Measurements from ENCODE around the gene TRAPPC2. TPM values are rescaled to one million over a fixed set of nuclear protein-coding genes. Genes with fewer than 3 reads are reported as not detected.
"Not testable (repeated sequence)": the region's sequence is repeated elsewhere in the genome, so short reads cannot be mapped to it uniquely, and the experiment has no call there.

TRAPPC2 gene
- total RNA-seq, 1 experiment from 2014 or later, result 14.6 TPM

DNA sequence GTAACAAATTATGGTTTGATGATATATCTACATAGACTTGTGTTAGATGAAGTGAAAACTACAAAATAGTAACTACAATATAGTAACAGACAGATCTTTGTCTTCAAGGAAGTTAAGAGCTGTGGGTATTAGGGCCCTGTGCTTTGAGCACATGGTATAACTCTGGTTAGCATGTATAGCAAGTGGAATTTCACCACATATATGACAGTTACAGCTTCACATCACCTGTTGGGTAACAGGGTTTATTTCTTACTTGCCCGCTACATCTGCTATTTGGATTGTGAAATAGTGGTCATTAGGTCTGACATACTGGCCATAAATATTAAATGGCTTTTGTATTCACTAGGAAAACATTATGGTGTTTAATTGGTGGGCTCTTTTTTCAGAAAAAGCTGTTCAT, 20.3 kb upstream of the TRAPPC2 start:
- Histone ChIP-seq H3K27me3 (no peaks in the 10 kb centered on the region), H3K36me3 (peaks cover 10% of the 10 kb centered on the region)

DNA sequence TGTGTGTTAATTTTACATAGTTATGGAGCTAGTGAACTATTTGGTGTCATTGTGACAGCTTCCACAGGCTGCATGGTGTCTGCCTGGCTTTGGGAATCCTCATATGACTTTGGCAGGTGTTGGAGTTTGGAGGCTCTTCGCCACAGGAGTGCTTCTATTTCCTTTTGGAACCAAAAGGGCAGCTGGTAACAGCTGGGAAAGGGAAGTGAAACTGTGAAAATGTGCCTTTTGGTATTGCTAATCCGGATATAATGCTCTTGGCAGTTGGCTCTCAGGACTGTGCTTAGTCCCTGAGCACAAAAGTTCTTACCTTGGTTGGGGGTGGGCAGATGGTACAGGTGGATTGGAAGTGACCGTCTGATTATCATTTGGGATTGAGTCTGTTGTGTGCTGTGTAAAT, 18.2 kb upstream of the TRAPPC2 start:
- no peak for DNase-seq
- no peak overlapping the region for H3K4me3 ChIP-seq
- H3K36me3 ChIP-seq, result peaks cover 13% of the 10 kb centered on the region
- no peaks in the 10 kb centered on the region for H3K27me3 ChIP-seq
- no peaks in the 10 kb centered on the region for H3K9me3 ChIP-seq

More for the DNA sequence above, 20.3 kb upstream of the TRAPPC2 start:
- H3K4me3 ChIP-seq, result no peak overlapping the region
- DNase-seq, result no peak
- H3K9me3 ChIP-seq, result no peaks in the 10 kb centered on the region

DNA sequence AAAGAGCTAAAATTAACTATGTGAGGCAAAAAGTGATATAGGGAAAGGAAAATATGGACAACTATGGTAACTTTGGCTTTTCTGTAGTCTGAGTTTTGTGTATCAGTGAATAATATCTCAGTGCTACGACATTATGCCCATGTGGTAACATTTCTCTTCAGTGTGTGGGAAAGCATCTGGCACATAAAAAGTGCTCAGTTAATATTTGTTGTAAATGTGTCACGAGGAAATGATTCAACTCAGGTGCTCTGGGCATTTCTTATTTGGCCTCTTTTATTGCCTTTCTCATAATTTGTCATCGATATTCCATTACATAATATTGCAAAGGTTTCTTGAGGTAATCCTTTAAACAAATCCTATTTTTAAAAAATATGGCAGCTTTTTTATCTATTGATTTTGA, 17.7 kb upstream of the TRAPPC2 start:
- peaks cover 13% of the 10 kb centered on the region for H3K36me3 ChIP-seq
- DNase-seq, result no peak
- H3K9me3 ChIP-seq, result no peaks in the 10 kb centered on the region
- H3K27me3 ChIP-seq, result no peaks in the 10 kb centered on the region
- no peak overlapping the region for H3K4me3 ChIP-seq

DNA sequence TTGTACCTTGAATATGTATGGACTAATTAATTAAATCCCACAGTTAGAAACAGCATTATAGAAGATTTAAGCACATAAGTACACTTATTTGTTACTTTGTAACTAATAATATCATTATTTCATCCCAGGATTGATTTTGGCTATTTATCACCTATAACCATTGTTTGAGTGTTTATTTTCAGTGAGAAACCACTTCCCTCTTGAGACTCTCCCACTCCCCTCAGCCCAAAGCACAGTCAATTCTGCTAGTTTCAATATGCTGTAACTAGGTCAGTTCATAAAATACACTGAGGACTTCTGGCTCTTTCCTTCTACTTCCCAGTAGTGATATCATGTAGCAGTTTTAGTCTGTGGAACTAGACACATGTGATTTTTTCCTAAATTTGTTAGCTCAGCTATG, 16.4 kb upstream of the TRAPPC2 start:
- Histone ChIP-seq H3K4me3 (no peak overlapping the region), H3K36me3 (peaks cover 13% of the 10 kb centered on the region), H3K9me3 (no peaks in the 10 kb centered on the region), H3K27me3 (no peaks in the 10 kb centered on the region)
- DNase-seq, result no peak

DNA sequence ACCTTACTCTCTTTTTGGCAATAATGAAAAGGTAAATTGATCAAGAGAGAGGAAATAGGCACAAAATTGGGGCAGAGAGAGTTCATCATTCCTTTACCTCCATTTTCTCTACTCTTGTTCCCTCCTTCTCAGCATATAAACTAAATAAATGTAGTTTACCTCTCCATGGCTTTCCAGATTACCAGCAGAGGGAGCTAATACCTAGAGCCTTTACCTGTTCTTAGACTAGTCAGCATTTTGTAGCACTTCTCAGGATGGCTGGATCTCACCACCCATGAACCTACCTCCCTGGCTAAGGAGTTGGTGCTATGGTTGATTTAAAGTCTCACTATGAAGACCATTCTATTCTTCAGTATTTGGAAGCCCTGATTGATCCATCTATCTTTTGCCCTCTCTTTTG, 15.8 kb upstream of the TRAPPC2 start:
- DNase-seq, result no peak
- H3K36me3 ChIP-seq, result peaks cover 13% of the 10 kb centered on the region
- H3K27me3 ChIP-seq, result no peaks in the 10 kb centered on the region
- no peaks in the 10 kb centered on the region for H3K9me3 ChIP-seq
- no peak overlapping the region for H3K4me3 ChIP-seq

DNA sequence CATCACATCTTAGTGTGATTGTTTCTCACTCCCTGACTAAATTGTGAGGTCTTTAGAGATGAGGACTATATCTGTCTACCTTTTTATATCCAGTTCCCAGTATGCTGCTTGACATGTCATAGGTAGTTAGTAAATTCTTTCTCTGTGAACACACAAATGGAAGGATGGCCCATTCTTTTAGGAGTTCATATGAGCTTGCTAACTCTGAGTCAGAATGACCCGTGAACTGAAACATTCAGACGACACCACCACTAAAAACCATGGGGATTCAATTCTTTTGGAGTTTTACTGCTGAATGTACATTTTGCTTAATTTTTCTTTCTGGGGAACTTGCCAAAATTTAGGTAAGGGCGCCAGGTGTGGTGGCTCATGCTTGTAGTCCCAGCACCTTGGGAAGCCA, 14.1 kb upstream of the TRAPPC2 start:
- H3K36me3 ChIP-seq, result peaks cover 16% of the 10 kb centered on the region
- no peak for DNase-seq

DNA sequence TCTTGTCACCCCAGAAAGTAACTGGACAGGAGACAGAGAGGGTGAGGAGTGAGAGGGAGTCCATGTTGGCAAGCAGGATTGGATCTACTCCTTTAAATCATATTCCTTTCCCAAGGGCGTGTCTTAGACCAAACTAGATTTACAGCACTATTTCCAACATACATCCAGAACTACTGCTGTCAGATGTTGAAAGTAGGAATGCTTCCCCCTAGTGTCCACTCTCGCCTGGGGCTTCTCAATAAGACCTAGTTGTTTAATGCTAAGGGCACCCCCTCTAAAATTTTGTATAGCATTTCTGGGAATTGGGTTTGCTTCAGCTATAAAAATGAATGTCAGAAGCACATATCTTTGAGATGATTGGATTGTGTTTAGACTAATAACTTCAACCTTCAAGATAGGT, 13.4 kb upstream of the TRAPPC2 start:
- Histone ChIP-seq H3K4me3 (no peak overlapping the region), H3K36me3 (peaks cover 16% of the 10 kb centered on the region), H3K27me3 (no peaks in the 10 kb centered on the region), H3K9me3 (no peaks in the 10 kb centered on the region)
- peak; percentile 27 for DNase-seq

More for the DNA sequence above, 14.1 kb upstream of the TRAPPC2 start:
- Histone ChIP-seq H3K27me3 (no peaks in the 10 kb centered on the region), H3K4me3 (no peak overlapping the region), H3K9me3 (no peaks in the 10 kb centered on the region)

DNA sequence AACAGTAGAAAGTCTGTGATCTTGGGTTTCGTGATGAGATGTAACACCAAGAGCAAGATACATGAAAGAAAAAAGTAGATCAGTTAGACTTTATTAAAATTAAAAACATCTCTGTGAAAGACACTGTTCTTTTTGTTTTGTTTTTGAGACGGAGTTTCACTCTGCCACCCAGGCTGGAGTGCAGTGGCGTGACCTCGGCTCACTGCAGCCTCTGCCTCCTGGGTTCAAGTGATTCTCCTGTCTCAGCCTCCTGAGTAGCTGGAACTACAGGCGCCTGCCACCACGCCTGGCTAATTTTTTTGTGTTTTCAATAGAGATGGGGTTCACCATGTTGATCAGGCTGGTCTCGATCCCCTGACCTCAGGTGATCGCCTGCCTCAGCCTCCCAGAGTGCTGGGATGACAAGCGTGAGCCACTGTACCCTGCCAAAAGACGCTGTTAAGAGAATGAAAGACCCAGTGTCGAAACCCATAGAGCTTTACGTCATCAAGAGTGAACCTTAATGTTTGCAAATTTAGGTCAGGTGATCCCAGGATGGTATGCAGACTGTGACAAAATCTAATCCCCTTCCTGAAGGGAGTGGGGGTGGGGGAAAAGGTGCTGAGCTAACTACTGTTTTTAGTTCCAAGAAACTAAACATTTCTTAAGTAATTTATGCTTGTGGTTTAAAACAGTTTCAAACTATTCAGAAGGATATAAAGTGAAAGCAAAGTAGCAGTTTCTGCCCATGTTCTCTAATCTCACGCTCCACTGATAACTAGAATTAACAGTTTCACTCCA, 8.2 kb upstream of the TRAPPC2 start:
- DNase-seq, result no peak
- peaks cover 5% of the 10 kb centered on the region for H3K36me3 ChIP-seq
- no peaks in the 10 kb centered on the region for H3K9me3 ChIP-seq
- H3K4me3 ChIP-seq, result no peak overlapping the region
- no peaks in the 10 kb centered on the region for H3K27me3 ChIP-seq

DNA sequence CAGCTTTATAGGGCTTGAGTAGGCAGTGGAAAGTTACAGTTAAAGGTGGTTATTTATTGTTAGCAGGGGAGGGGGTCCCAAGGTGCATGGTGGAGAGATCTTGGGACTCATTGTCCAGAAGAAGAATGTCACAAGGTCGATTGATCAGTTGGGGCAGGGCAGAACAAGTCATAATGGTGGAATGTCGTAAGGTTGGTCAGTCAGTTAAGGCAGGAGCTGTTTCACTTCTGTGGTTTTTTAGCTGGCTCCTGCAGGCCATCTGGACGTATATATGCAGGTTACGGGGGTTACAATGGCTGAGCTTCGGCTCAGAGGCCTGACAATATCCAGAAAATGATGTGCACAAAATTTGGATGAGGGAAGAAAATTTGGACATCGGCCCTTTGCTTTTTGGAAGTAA, 7.3 kb upstream of the TRAPPC2 start:
- Histone ChIP-seq H3K36me3 (peaks cover 8% of the 10 kb centered on the region), H3K9me3 (no peaks in the 10 kb centered on the region), H3K27me3 (no peaks in the 10 kb centered on the region), H3K4me3 (no peak overlapping the region)
- DNase-seq, result no peak

DNA sequence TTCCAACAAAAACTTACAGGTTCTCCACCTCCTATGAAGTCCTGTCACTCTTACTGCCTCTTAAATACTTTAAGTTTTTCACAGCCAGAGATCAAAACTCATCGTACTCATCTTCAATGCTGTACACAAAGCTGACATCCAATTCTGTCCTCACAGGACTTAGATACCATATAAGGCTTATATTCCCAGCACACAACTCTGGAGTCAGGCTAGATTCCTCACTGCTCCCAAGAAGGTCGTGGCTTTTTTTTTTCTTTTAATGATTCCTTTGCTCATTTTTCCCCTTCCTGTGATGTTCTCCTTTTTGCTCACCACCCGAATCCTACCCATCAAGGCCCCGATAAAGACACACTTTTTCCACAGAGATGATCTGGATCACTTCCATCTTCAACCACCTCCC, 914 bp downstream of the TRAPPC2 start:
- Histone ChIP-seq H3K36me3 (peaks cover 31% of the 10 kb centered on the region), H3K9me3 (no peaks in the 10 kb centered on the region), H3K4me3 (peak overlapping the region; percentile 88), H3K27me3 (no peaks in the 10 kb centered on the region)
- no peak for DNase-seq

DNA sequence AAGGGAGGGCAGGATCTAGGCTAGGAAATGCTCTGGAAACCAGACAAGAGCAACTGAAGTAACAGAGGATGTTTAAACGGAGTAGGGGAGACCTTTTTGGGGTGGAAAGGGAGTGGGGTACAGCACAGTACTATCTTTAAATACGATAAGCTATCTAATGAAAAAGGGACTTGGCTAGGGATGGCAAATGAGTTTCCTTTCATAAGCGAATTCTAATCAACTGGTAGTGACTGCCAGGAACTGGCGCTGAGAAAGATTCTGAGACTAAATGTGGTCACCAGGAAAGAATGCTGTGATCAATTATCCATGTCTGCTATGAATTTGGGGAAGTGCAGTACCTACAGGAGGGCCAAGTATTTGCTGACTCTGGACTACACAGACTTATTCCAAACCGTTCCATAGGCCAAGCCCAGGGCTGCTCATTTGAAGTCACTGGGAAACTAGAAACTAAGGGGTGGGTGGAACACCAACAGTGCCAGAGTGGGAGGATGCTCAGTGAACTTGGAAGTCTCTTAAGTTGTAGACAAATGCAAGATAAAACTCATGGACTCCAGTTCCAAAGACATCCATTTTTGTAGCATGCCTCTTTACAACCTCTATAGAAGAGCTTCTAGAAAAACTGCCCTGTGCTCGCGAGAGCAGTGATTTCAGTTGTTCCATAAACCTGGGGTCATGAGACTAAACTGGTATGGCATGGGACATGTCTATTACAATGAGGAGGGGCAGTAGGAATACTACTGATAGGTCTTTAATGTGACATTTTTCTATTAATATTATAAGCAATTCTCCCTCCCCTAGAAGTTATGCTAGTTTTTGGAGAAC, 2.0 kb downstream of the TRAPPC2 start:
- Histone ChIP-seq H3K36me3 (peaks cover 31% of the 10 kb centered on the region), H3K9me3 (no peaks in the 10 kb centered on the region; the same call in 1 of the 2 replicates), H3K27me3 (no peaks in the 10 kb centered on the region), H3K4me3 (no peak overlapping the region)
- no peak for DNase-seq

DNA sequence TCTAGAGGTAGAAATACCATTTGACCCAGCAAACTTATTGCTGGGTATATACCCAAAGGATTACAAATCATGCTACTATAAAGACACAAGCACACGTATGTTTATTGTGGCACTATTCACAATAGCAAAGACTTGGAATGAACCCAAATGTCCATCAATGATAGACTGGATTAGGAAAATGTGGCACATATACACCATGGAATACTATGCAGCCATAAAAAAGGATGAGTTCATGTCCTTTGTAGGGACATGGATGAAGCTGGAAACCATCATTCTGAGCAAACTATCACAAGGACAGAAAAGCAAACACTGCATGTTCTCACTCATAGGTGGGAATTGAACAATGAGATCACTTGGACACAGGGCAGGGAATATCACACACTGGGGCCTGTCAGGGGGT, 3.9 kb downstream of the TRAPPC2 start:
- H3K4me3 ChIP-seq, DNase-seq, H3K27me3 ChIP-seq, H3K9me3 ChIP-seq: not testable (repeated sequence)
- peaks cover 28% of the 10 kb centered on the region for H3K36me3 ChIP-seq

DNA sequence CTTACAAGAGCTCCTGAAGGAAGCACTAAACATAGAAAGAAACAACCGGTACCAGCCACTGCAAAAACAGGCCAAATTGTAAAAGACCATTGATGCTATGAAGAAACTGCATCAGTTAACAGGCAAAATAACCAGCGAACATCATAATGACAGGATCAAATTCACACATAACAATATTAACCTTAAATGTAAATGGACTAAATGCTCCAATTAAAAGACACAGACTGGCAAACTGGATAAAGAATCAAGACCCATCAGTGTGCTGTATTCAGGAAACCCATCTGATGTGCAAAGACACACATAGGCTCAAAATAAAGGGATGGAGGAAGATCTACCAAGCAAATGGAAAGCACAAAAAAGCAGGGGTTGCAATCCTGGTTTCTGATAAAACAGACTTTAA, 7.8 kb downstream of the TRAPPC2 start:
- H3K4me3 ChIP-seq, H3K27me3 ChIP-seq: not testable (repeated sequence)

DNA sequence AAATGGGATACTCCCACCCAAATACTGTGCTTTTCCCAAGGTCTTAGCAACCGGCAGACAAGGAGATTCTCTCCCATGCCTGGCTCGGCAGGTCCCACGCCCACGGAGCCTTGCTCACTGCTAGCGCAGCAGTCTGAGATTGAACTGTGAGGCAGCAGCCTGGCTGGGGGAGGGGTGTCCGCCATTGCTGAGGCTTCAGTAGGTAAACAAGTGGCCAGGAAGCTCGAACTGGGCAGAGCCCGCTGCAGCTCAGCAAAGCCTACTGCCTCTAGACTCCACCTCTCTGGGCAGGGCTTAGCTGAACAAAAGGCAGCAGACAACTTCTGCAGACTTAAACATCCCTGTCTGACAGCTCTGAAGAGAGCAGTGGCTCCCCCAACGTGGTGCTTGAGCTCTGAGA, 9.5 kb downstream of the TRAPPC2 start:
- not testable (repeated sequence) for H3K27me3 ChIP-seq, H3K4me3 ChIP-seq, H3K9me3 ChIP-seq, DNase-seq
- H3K36me3 ChIP-seq, result peaks cover 23% of the 10 kb centered on the region

More for the DNA sequence above, 7.8 kb downstream of the TRAPPC2 start:
- not testable (repeated sequence) for H3K9me3 ChIP-seq, DNase-seq
- H3K36me3 ChIP-seq, result peaks cover 30% of the 10 kb centered on the region

DNA sequence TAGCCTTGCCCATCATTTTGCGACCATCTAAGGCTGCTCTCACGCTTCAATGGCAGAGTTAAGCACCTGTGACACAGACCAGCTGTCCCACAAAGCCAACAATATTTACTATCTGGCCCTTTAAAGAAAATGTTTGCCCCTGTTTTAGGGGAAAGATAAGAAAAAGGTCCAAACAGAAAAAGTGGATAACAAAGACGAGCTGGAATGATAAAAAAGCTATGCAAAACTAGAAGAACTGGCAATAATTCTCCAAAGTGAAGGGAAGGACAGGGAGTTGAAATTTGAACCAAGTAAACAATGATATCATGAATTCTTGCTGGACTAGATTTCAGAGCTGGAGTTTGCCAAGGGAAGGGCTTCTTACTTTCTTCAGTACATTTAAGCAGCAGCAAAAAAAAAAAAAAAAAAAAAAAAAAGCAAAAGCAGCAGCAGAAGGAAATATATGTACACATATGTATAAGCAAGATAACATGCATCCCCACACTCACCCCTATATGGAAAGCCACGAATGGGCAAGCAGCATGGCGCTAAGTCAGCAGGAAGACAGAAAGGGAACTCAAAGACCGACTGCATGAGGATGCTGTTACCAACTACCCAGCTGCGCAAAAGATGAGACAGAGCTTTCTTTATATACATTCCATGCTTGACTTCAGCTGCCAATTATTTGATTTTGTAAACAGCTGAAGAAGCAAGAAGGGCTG, 12.5 kb downstream of the TRAPPC2 start:
- Histone ChIP-seq H3K36me3 (peaks cover 14% of the 10 kb centered on the region), H3K27me3 (no peaks in the 10 kb centered on the region), H3K4me3 (no peak overlapping the region), H3K9me3 (no peaks in the 10 kb centered on the region)
- DNase-seq, result peak; percentile 26

DNA sequence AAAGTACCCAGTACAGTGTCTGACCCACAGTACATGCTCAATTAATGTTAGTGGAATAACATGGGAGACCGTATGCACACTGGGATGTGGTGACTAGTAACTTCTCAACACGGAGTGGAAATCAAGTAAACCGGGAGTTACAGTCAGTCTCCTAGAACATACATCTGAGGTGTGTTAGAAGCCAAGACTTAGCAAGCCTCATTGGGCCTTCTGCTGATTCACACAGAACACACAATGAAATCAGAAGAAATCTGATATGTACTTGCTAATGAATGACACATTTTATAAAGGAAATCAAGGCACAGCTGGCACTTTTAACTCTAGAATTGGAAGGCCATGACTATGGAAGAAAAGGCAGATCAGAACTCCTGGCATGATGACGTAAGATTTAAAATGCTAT, 13.0 kb downstream of the TRAPPC2 start:
- H3K27me3 ChIP-seq, result no peaks in the 10 kb centered on the region
- no peak overlapping the region for H3K4me3 ChIP-seq
- no peak for DNase-seq
- H3K9me3 ChIP-seq, result no peaks in the 10 kb centered on the region
- H3K36me3 ChIP-seq, result peaks cover 14% of the 10 kb centered on the region

DNA sequence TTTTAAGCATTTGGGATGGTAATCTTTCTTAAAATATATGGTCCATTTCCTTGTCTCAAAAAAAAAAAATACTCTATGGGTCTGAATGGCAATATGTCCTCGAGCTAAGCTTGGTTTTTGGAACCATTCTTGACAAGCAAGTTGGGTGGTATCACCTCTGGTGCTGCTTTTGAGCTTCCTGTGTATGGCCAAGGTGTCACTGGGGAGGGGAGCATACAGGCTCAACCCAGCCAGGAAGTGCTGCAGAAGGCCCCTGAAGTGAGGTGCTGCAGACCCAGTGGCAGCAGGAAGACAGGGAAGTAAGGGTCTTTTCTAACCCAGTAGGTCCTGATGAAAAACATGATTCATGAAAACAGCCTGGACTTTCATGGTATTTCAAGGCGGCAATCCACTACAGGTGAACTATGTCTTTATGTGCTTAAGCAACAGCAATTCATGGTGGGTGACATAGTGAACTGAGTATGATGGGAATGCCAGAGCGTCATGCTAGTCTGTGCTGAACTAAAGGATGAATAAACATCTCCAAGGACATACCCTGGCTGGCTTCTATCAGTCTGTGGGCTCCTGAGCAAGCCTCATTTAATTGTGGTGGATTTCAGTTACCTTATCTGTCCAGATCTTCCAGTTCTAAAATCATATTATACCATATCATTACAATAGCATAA, 15.1 kb downstream of the TRAPPC2 start:
- Histone ChIP-seq H3K36me3 (peaks cover 28% of the 10 kb centered on the region), H3K9me3 (no peaks in the 10 kb centered on the region), H3K27me3 (no peaks in the 10 kb centered on the region), H3K4me3 (no peak overlapping the region)
- no peak for DNase-seq
